Kidney epithelial cell (primary cell): ENCODE data around the gene STK39. TPM values are rescaled to one million over a fixed set of nuclear protein-coding genes. Genes with fewer than 3 reads are reported as not detected.

Experiments
- DNase-seq: peaks from one replicate; pipeline ENCODE4 v3.0.0-alpha.2; 2010; ENCODE audit warnings: low read depth
- H3K27me3 ChIP-seq: 2 replicates; pipeline ENCODE4 v1.6.0; 2011; ENCODE audit warnings: low read length; ENCODE audit not compliant: control insufficient read depth, insufficient read depth
- H3K36me3 ChIP-seq: 2 replicates; pipeline ENCODE4 v1.5.1; 2011; ENCODE audit warnings: low read length; ENCODE audit not compliant: control insufficient read depth, insufficient read depth
- H3K4me3 ChIP-seq: 2 replicates; pipeline ENCODE4 v1.5.1; 2011; ENCODE audit warnings: low read depth, mild to moderate bottlenecking, control low read depth, low read length
- CTCF ChIP-seq: IDR thresholded peaks from 2 replicates; pipeline ENCODE4 v1.5.1; 2011; ENCODE audit warnings: mild to moderate bottlenecking, moderate library complexity, low read length, control low read depth, inconsistent platforms; ENCODE audit not compliant: insufficient read depth, poor library complexity, severe bottlenecking
- total RNA-seq: library from RNA; depleted of rRNA; stranded (reverse); fragments of >200 nt; gene quantifications from 2 replicates; pipeline ENCODE4 v1.2.3, GENCODE V29; 2015

The STK39 gene
- total RNA-seq, 1 donor from 2014 or later = 30.1 TPM

- DNase-seq = no peak
- Histone ChIP-seq H3K36me3 (no peaks in the 10 kb centered on the region), H3K27me3 (no peaks in the 10 kb centered on the region), H3K4me3 (no peak overlapping the region)
- no peak for TF ChIP-seq CTCF
Observed at GRCh38 chr2:168145011-168145410, 102.4 kb downstream of the STK39 start.

- no peak for DNase-seq
- Histone ChIP-seq H3K36me3 (no peaks in the 10 kb centered on the region), H3K27me3 (no peaks in the 10 kb centered on the region), H3K4me3 (no peak overlapping the region)
- no peak for TF ChIP-seq CTCF
Observed at GRCh38 chr2:168143813-168144212, 103.6 kb downstream of the STK39 start.

GRCh38 chr2:168140892-168141291, 106.5 kb downstream of the STK39 start:
- no peak for DNase-seq
- H3K4me3 ChIP-seq = no peak overlapping the region
- TF ChIP-seq CTCF = no peak
- no peaks in the 10 kb centered on the region for H3K27me3 ChIP-seq
- no peaks in the 10 kb centered on the region for H3K36me3 ChIP-seq

GRCh38 chr2:168139852-168140251, 107.5 kb downstream of the STK39 start:
- no peaks in the 10 kb centered on the region for H3K27me3 ChIP-seq
- H3K4me3 ChIP-seq = no peak overlapping the region
- no peak for DNase-seq
- H3K36me3 ChIP-seq = no peaks in the 10 kb centered on the region
- no peak for TF ChIP-seq CTCF

- Histone ChIP-seq H3K36me3 (no peaks in the 10 kb centered on the region), H3K27me3 (no peaks in the 10 kb centered on the region), H3K4me3 (no peak overlapping the region)
- no peak for TF ChIP-seq CTCF
- no peak for DNase-seq
Observed at GRCh38 chr2:168138901-168139300, 108.5 kb downstream of the STK39 start.

GRCh38 chr2:168138374-168138773, 109.0 kb downstream of the STK39 start:
- Histone ChIP-seq H3K27me3 (no peaks in the 10 kb centered on the region), H3K36me3 (no peaks in the 10 kb centered on the region), H3K4me3 (no peak overlapping the region)
- TF ChIP-seq CTCF = no peak
- no peak for DNase-seq
